Measurements from ENCODE around the gene PCED1A. TPM values are rescaled to one million over a fixed set of nuclear protein-coding genes. Genes with fewer than 3 reads are reported as not detected.

The PCED1A gene
- total and polyA plus RNA-seq, 9 of the 15 experiments (the other 6 are each of a cell fraction or from before 2014, with no cell fraction given) = 1.5 to 11.5 (median 5.9) TPM

GRCh38 chr20:2871661-2872458 lies 31.4 kb upstream of the PCED1A start:
- H2AFZ ChIP-seq (ENCODE audit: low read depth, low read length) = peak overlapping the region; percentile 90
- ChIA-PET POLR2A (interaction anchor here (0.6 kb wide), 1 partner anchor 73 kb away, joined by 3 read pairs; no protein-coding TSS in a partner anchor), CTCF (ENCODE audit: low intra/inter-chr PET ratio) (interaction anchor here (0.6 kb wide), 1 partner anchor 129 kb away, joined by 3 read pairs; no protein-coding TSS in a partner anchor)
- H3K27ac ChIP-seq (ENCODE audit: extremely low read depth, low read depth, low read length) = peak overlapping the region; percentile 95
- intact Hi-C loops (cut with micrococcal nuclease) = loop anchor here (5.0 kb wide), 1 partner anchor 130 kb away; no protein-coding TSS in a partner anchor
- peaks cover 32 to 33% of the 10 kb centered on the region in 2 experiments; a peak in 4 of 5 replicates for H3K4me1 ChIP-seq (replicated peaks in 1 of 2; ENCODE audit: control insufficient read depth in 2 of 2, insufficient read depth in 2 of 2, low read length in 2 of 2)
- H3K36me3 ChIP-seq (ENCODE audit: control insufficient read depth, insufficient read depth, low read length) = peaks cover 14% of the 10 kb centered on the region; the same call in 2 of the 3 replicates
- H3K4me2 ChIP-seq (ENCODE audit: insufficient read depth, low read length) = peak overlapping the region; percentile 94
- FAIRE-seq = no peak
- WGBS (ENCODE audit: insufficient coverage, low coverage, missing lambda C conversion rate) = 36% methylated on average over 21 of the region's 34 CpGs
- BruUV-seq (replicated peaks) = no TSS peak
- H3K9me3 ChIP-seq (replicated peaks; ENCODE audit: control insufficient read depth, insufficient read depth, low read depth, low read length) = no peaks in the 10 kb centered on the region
- peak; percentile 33 to 64 (median 50) for DNase-seq (ENCODE audit: extremely low read depth in 1 of 4, low spot score in 3 of 4)
- ATAC-seq = peak; percentile 36
- peak overlapping the region; percentile 98 for H3K4me3 ChIP-seq
- peak overlapping the region; percentile 84 to 95 for H3K9ac ChIP-seq (ENCODE audit: insufficient read depth in 1 of 2, low read depth in 2 of 2, low read length in 2 of 2)
- peaks cover 38% of the 10 kb centered on the region for H3K79me2 ChIP-seq (ENCODE audit: control insufficient read depth, insufficient read depth, low read length)
- in situ Hi-C loops (cut with MboI) = no loop called here
- H3K9me1 ChIP-seq (ENCODE audit: control insufficient read depth, insufficient read depth, low read length) = no peaks in the 10 kb centered on the region
- H4K20me1 ChIP-seq (replicated peaks; ENCODE audit: control insufficient read depth, insufficient read depth, low read length) = peaks cover 5% of the 10 kb centered on the region; the same call in 1 of the 2 replicates
- H3K27me3 ChIP-seq (ENCODE audit: control insufficient read depth in 2 of 2, insufficient read depth in 2 of 2, low read length in 2 of 2) = no peaks in the 10 kb centered on the region; a peak in 1 of 5 replicates
- TF ChIP-seq HDAC1 (IDR thresholded peaks at IDR 0.05) (0 out of 4 replicates have a peak, but pooled peaks of 1 of the 2 experiments have one; percentile 37), EGR1 (conservative IDR thresholded peaks at IDR 0.05) (peak; percentile 52), YY1 (IDR thresholded peaks at IDR 0.05; ENCODE audit: borderline replicate concordance in 1 of 3, control insufficient read depth in 1 of 3, extremely low read depth in 1 of 3, insufficient read depth in 3 of 3, insufficient read length in 1 of 3, insufficient replicate concordance in 2 of 3, low read depth in 1 of 3, low read length in 2 of 3) (peak in 1 of 3 experiments; percentile 54), KLF16 (IDR thresholded peaks at IDR 0.05) (no peak), MTA1 (IDR thresholded peaks at IDR 0.05; ENCODE audit: borderline replicate concordance) (no peak), EP400 (IDR thresholded peaks at IDR 0.05) (peak; percentile 21; the same call in 1 of the 2 replicates), PRDM10 (IDR thresholded peaks at IDR 0.05; ENCODE audit: partially characterized antibody) (peak; percentile 35), PYGO2 (tag; IDR thresholded peaks at IDR 0.05) (no peak), SUPT5H (IDR thresholded peaks at IDR 0.05) (peak; percentile 23; the same call in 1 of the 2 replicates), ARHGAP35 (IDR thresholded peaks at IDR 0.05; ENCODE audit: partially characterized antibody) (peak; percentile 34), NFRKB (IDR thresholded peaks at IDR 0.05; ENCODE audit: low read depth) (0 out of 2 replicates have a peak, but pooled peaks have one; percentile 63), TAF1 (IDR thresholded peaks at IDR 0.05; ENCODE audit: control insufficient read depth, extremely low read depth, insufficient read depth, low read length, severe bottlenecking) (peak; percentile 30), ZNF12 (CRISPR knock-in tag; IDR thresholded peaks at IDR 0.05) (0 out of 2 replicates have a peak, but pooled peaks have one; percentile 22), KLF13 (tag; IDR thresholded peaks at IDR 0.05; ENCODE audit: borderline replicate concordance, low read depth) (no peak), MTA3 (IDR thresholded peaks at IDR 0.05; ENCODE audit: borderline replicate concordance) (no peak), TAF9B (IDR thresholded peaks at IDR 0.05; ENCODE audit: partially characterized antibody) (peak; percentile 0), ZNF75A (CRISPR knock-in tag; IDR thresholded peaks at IDR 0.05) (peak; percentile 17; the same call in 1 of the 2 replicates), SP1 (CRISPR knock-in tag; IDR thresholded peaks at IDR 0.05) (0 out of 2 replicates have a peak, but pooled peaks have one; percentile 25)
